Karpas-422 (cell line): ENCODE results near the gene BEGAIN. TPM values are rescaled to one million over a fixed set of nuclear protein-coding genes. Genes with fewer than 3 reads are reported as not detected.

ENCODE experiments used
- DNase-seq: peaks from one replicate; pipeline ENCODE4 v3.0.0-alpha.2; 2015
- H2AFZ ChIP-seq: fragments of 200-600 bp; sonication (generic); 2 replicates; pipeline ENCODE4 v1.6.1; 2014; ENCODE audit warnings: antibody characterized with exemption, low read length, mixed read lengths
- H3K27ac ChIP-seq: fragments of 200-600 bp; sonication (generic); 2 replicates; pipeline ENCODE4 v1.5.1; 2014; ENCODE audit warnings: mild to moderate bottlenecking, low read length, moderate library complexity
- H3K27me3 ChIP-seq: fragments of 200-600 bp; sonication (generic); 2 replicates; pipeline ENCODE4 v1.6.1; 2014; ENCODE audit warnings: low read length, mixed read lengths
- H3K36me3 ChIP-seq: fragments of 200-600 bp; sonication (generic); 2 replicates; pipeline ENCODE4 v1.6.1; 2014; ENCODE audit warnings: low read length, mixed read lengths; ENCODE audit not compliant: insufficient read depth
- H3K4me1 ChIP-seq: fragments of 200-600 bp; sonication (generic); 2 replicates; pipeline ENCODE4 v1.6.1; 2014; ENCODE audit warnings: mild to moderate bottlenecking, low read length, mixed read lengths
- H3K4me2 ChIP-seq: fragments of 200-600 bp; sonication (generic); 2 replicates; pipeline ENCODE4 v1.6.1; 2014; ENCODE audit warnings: low read length, low read depth, mild to moderate bottlenecking; ENCODE audit not compliant: poor library complexity, severe bottlenecking
- H3K4me3 ChIP-seq: fragments of 200-600 bp; sonication (generic); 2 replicates; pipeline ENCODE4 v1.5.1; 2014; ENCODE audit warnings: mild to moderate bottlenecking, antibody characterized with exemption, low read length, mixed read lengths
- H3K79me2 ChIP-seq: fragments of 200-600 bp; sonication (generic); 2 replicates; pipeline ENCODE4 v1.6.1; 2014; ENCODE audit warnings: mild to moderate bottlenecking, low read length, mixed read lengths
- H3K9ac ChIP-seq: fragments of 200-600 bp; sonication (generic); 2 replicates; pipeline ENCODE4 v1.6.0; 2014; ENCODE audit warnings: low read length
- H3K9me2 ChIP-seq: fragments of 200-600 bp; sonication (generic), shearing (Covaris generic); replicated peaks from 2 replicates; pipeline ENCODE4 v1.6.0; 2014; ENCODE audit warnings: mild to moderate bottlenecking, low read length, moderate library complexity; ENCODE audit not compliant: insufficient read depth
- H3K9me3 ChIP-seq: fragments of 300-700, 200-600 bp; sonication (generic); 2 replicates; pipeline ENCODE4 v1.6.1; 2014; ENCODE audit warnings: low read length, mixed read lengths
- H4K20me1 ChIP-seq: fragments of 200-600 bp; sonication (generic); 2 replicates; pipeline ENCODE4 v1.6.1; 2014; ENCODE audit warnings: mild to moderate bottlenecking, antibody characterized with exemption, low read length, low read depth; ENCODE audit not compliant: insufficient read depth
- total RNA-seq: library from RNA; depleted of rRNA; stranded (reverse); fragments of >200 nt; shearing (Covaris generic); gene quantifications from 2 replicates; pipeline ENCODE4 v1.2.3, GENCODE V29; 2014; ENCODE audit warnings: low replicate concordance

Gene BEGAIN
- total RNA-seq, 1 experiment from 2014 or later = not detected

- Histone ChIP-seq H3K4me2 (no peak overlapping the region), H3K27me3 (no peaks in the 10 kb centered on the region), H3K9ac (no peak overlapping the region), H3K27ac (no peak overlapping the region), H3K4me3 (no peak overlapping the region), H3K9me3 (no peaks in the 10 kb centered on the region), H2AFZ (no peak overlapping the region), H3K36me3 (no peaks in the 10 kb centered on the region), H3K79me2 (no peaks in the 10 kb centered on the region), H4K20me1 (0 out of 2 replicates have a peak, but pooled peaks cover 11% of the 10 kb centered on the region), H3K9me2 (no peaks in the 10 kb centered on the region), H3K4me1 (no peaks in the 10 kb centered on the region)
- no peak for DNase-seq
Observed at GRCh38 chr14:100535287-100536120, 51.7 kb downstream of the BEGAIN start.

- no peak overlapping the region for H3K27ac ChIP-seq
- no peak overlapping the region for H3K4me2 ChIP-seq
- 0 out of 2 replicates have a peak, but pooled peaks cover 11% of the 10 kb centered on the region for H4K20me1 ChIP-seq
- DNase-seq = no peak
- no peaks in the 10 kb centered on the region for H3K27me3 ChIP-seq
- no peaks in the 10 kb centered on the region for H3K9me3 ChIP-seq
- no peak overlapping the region for H3K4me3 ChIP-seq
- no peaks in the 10 kb centered on the region for H3K79me2 ChIP-seq
- no peaks in the 10 kb centered on the region for H3K36me3 ChIP-seq
- H3K9me2 ChIP-seq = no peaks in the 10 kb centered on the region
- no peak overlapping the region for H2AFZ ChIP-seq
- no peak overlapping the region for H3K9ac ChIP-seq
- no peaks in the 10 kb centered on the region for H3K4me1 ChIP-seq
Observed at GRCh38 chr14:100534528-100535286, 52.5 kb downstream of the BEGAIN start.

- H2AFZ ChIP-seq = no peak overlapping the region
- H3K9me3 ChIP-seq = no peaks in the 10 kb centered on the region
- 0 out of 2 replicates have a peak, but pooled peaks cover 11% of the 10 kb centered on the region for H4K20me1 ChIP-seq
- H3K27ac ChIP-seq = no peak overlapping the region
- no peaks in the 10 kb centered on the region for H3K79me2 ChIP-seq
- no peak overlapping the region for H3K9ac ChIP-seq
- no peaks in the 10 kb centered on the region for H3K9me2 ChIP-seq
- no peaks in the 10 kb centered on the region for H3K27me3 ChIP-seq
- no peaks in the 10 kb centered on the region for H3K4me1 ChIP-seq
- no peaks in the 10 kb centered on the region for H3K36me3 ChIP-seq
- H3K4me3 ChIP-seq = no peak overlapping the region
- H3K4me2 ChIP-seq = no peak overlapping the region
- DNase-seq = no peak
Observed at GRCh38 chr14:100533656-100534485, 53.3 kb downstream of the BEGAIN start.

GRCh38 chr14:100532906-100533655, 54.1 kb downstream of the BEGAIN start:
- Histone ChIP-seq H3K9ac (no peak overlapping the region), H3K4me3 (no peak overlapping the region), H3K36me3 (no peaks in the 10 kb centered on the region), H3K27ac (no peak overlapping the region), H3K27me3 (no peaks in the 10 kb centered on the region), H4K20me1 (0 out of 2 replicates have a peak, but pooled peaks cover 11% of the 10 kb centered on the region), H2AFZ (no peak overlapping the region), H3K4me2 (no peak overlapping the region), H3K9me2 (no peaks in the 10 kb centered on the region), H3K9me3 (no peaks in the 10 kb centered on the region), H3K79me2 (no peaks in the 10 kb centered on the region), H3K4me1 (no peaks in the 10 kb centered on the region)
- no peak for DNase-seq

- Histone ChIP-seq H3K4me2 (no peak overlapping the region), H3K27ac (no peak overlapping the region), H4K20me1 (0 out of 2 replicates have a peak, but pooled peaks cover 11% of the 10 kb centered on the region), H3K27me3 (no peaks in the 10 kb centered on the region), H3K36me3 (no peaks in the 10 kb centered on the region), H3K9ac (no peak overlapping the region), H2AFZ (no peak overlapping the region), H3K79me2 (no peaks in the 10 kb centered on the region), H3K9me2 (no peaks in the 10 kb centered on the region), H3K4me1 (no peaks in the 10 kb centered on the region), H3K4me3 (no peak overlapping the region), H3K9me3 (no peaks in the 10 kb centered on the region)
- no peak for DNase-seq
Observed at GRCh38 chr14:100532154-100532861, 54.9 kb downstream of the BEGAIN start.

GRCh38 chr14:100531152-100532121, 55.8 kb downstream of the BEGAIN start:
- Histone ChIP-seq H3K9me3 (no peaks in the 10 kb centered on the region), H3K27me3 (no peaks in the 10 kb centered on the region), H2AFZ (no peak overlapping the region), H3K9me2 (no peaks in the 10 kb centered on the region), H4K20me1 (0 out of 2 replicates have a peak, but pooled peaks cover 11% of the 10 kb centered on the region), H3K4me1 (no peaks in the 10 kb centered on the region), H3K36me3 (no peaks in the 10 kb centered on the region), H3K79me2 (no peaks in the 10 kb centered on the region), H3K9ac (no peak overlapping the region), H3K4me2 (no peak overlapping the region), H3K4me3 (no peak overlapping the region), H3K27ac (no peak overlapping the region)
- DNase-seq = no peak
